ENCODE measurements around the gene RNF112. TPM values are rescaled to one million over a fixed set of nuclear protein-coding genes. Genes with fewer than 3 reads are reported as not detected.

The RNF112 gene
- total RNA-seq, 1 donor from 2014 or later, result 0.86 TPM

- Mint-ChIP-seq H3K9me3 (no peaks in the 10 kb centered on the region), H3K27me3 (ENCODE audit: insufficient read depth, low read depth) (peaks cover 6% of the 10 kb centered on the region), H3K27ac (peak overlapping the region; percentile 73), H3K4me3 (peak overlapping the region; percentile 3), H3K4me1 (peaks cover 33% of the 10 kb centered on the region), H3K36me3 (peaks cover 11% of the 10 kb centered on the region)
- Histone ChIP-seq H2AFZ (replicated peaks) (no peak overlapping the region), H3K9ac (no peak overlapping the region), H3K79me2 (ENCODE audit: low read depth) (no peaks in the 10 kb centered on the region), H3K27ac (no peak overlapping the region), H4K20me1 (ENCODE audit: low read depth) (peaks cover 10% of the 10 kb centered on the region), H3K27me3 (no peaks in the 10 kb centered on the region), H3K4me2 (peak overlapping the region; percentile 79), H3K9me3 (ENCODE audit: low read depth) (no peaks in the 10 kb centered on the region), H3K4me3 (no peak overlapping the region), H3K4me1 (peaks cover 30% of the 10 kb centered on the region), H3K36me3 (no peaks in the 10 kb centered on the region), H3F3A (ENCODE audit: low read depth) (peaks cover 24% of the 10 kb centered on the region)
- TF ChIP-seq EZH2 (IDR thresholded peaks at IDR 0.05), result no peak
- TF ChIP-seq EZH2phosphoT487 (IDR thresholded peaks at IDR 0.05), result no peak
- TF ChIP-seq, protein P1, sequence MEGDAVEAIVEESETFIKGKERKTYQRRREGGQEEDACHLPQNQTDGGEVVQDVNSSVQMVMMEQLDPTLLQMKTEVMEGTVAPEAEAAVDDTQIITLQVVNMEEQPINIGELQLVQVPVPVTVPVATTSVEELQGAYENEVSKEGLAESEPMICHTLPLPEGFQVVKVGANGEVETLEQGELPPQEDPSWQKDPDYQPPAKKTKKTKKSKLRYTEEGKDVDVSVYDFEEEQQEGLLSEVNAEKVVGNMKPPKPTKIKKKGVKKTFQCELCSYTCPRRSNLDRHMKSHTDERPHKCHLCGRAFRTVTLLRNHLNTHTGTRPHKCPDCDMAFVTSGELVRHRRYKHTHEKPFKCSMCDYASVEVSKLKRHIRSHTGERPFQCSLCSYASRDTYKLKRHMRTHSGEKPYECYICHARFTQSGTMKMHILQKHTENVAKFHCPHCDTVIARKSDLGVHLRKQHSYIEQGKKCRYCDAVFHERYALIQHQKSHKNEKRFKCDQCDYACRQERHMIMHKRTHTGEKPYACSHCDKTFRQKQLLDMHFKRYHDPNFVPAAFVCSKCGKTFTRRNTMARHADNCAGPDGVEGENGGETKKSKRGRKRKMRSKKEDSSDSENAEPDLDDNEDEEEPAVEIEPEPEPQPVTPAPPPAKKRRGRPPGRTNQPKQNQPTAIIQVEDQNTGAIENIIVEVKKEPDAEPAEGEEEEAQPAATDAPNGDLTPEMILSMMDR (IDR thresholded peaks at IDR 0.05), result no peak
- DNase-seq (ENCODE audit: low spot score), result no peak
Measured at GRCh38 chr17:19387921-19388521, 23.0 kb upstream of the RNF112 start.

GRCh38 chr17:19388791-19389785, 21.9 kb upstream of the RNF112 start:
- no peak overlapping the region for H3K4me3 ChIP-seq
- TF ChIP-seq, protein P1 (IDR thresholded peaks at IDR 0.05), result no peak
- TF ChIP-seq EZH2 (IDR thresholded peaks at IDR 0.05) (no peak), EZH2phosphoT487 (IDR thresholded peaks at IDR 0.05) (no peak)
- Mint-ChIP-seq H3K4me3 (no peak overlapping the region), H3K36me3 (peaks cover 6% of the 10 kb centered on the region), H3K4me1 (peaks cover 33% of the 10 kb centered on the region), H3K27me3 (ENCODE audit: insufficient read depth, low read depth) (peaks cover 4% of the 10 kb centered on the region), H3K27ac (peak overlapping the region; percentile 15), H3K9me3 (no peaks in the 10 kb centered on the region)
- DNase-seq (ENCODE audit: low spot score), result no peak
- no peaks in the 10 kb centered on the region for H3K79me2 ChIP-seq (ENCODE audit: low read depth)
- H2AFZ ChIP-seq (replicated peaks), result no peak overlapping the region
- no peaks in the 10 kb centered on the region for H3K9me3 ChIP-seq (ENCODE audit: low read depth)
- H3F3A ChIP-seq (ENCODE audit: low read depth), result peaks cover 24% of the 10 kb centered on the region
- H4K20me1 ChIP-seq (ENCODE audit: low read depth), result peaks cover 10% of the 10 kb centered on the region
- H3K4me1 ChIP-seq, result peaks cover 30% of the 10 kb centered on the region
- H3K36me3 ChIP-seq, result no peaks in the 10 kb centered on the region
- H3K9ac ChIP-seq, result no peak overlapping the region
- H3K27ac ChIP-seq, result no peak overlapping the region
- no peaks in the 10 kb centered on the region for H3K27me3 ChIP-seq
- H3K4me2 ChIP-seq, result no peak overlapping the region

GRCh38 chr17:19390951-19391350, 20.1 kb upstream of the RNF112 start:
- Mint-ChIP-seq H3K4me1 (peaks cover 26% of the 10 kb centered on the region), H3K27me3 (ENCODE audit: insufficient read depth, low read depth) (no peaks in the 10 kb centered on the region), H3K9me3 (no peaks in the 10 kb centered on the region), H3K4me3 (no peak overlapping the region), H3K27ac (no peak overlapping the region), H3K36me3 (no peaks in the 10 kb centered on the region)
- H3K79me2 ChIP-seq (ENCODE audit: low read depth), result no peaks in the 10 kb centered on the region
- H3K27ac ChIP-seq, result no peak overlapping the region
- H3K36me3 ChIP-seq, result no peaks in the 10 kb centered on the region
- no peak overlapping the region for H3K4me2 ChIP-seq
- H3K4me1 ChIP-seq, result peaks cover 30% of the 10 kb centered on the region
- no peaks in the 10 kb centered on the region for H3K27me3 ChIP-seq
- TF ChIP-seq, protein P1 (IDR thresholded peaks at IDR 0.05), result no peak
- TF ChIP-seq EZH2phosphoT487 (IDR thresholded peaks at IDR 0.05) (no peak), EZH2 (IDR thresholded peaks at IDR 0.05) (no peak)
- H3K4me3 ChIP-seq, result no peak overlapping the region
- no peak overlapping the region for H2AFZ ChIP-seq (replicated peaks)
- H3K9me3 ChIP-seq (ENCODE audit: low read depth), result no peaks in the 10 kb centered on the region
- peaks cover 14% of the 10 kb centered on the region for H3F3A ChIP-seq (ENCODE audit: low read depth)
- peaks cover 2% of the 10 kb centered on the region for H4K20me1 ChIP-seq (ENCODE audit: low read depth)
- no peak for DNase-seq (ENCODE audit: low spot score)
- no peak overlapping the region for H3K9ac ChIP-seq
